ENCODE data around the gene WDR93.

- no peak for TF ChIP-seq TAF1 (IDR thresholded peaks at IDR 0.05; ENCODE audit: borderline replicate concordance, insufficient read depth, low read length)
- no peak for TF ChIP-seq POLR2AphosphoS5 (IDR thresholded peaks at IDR 0.05; ENCODE audit: low read depth, low read length)
- no peak for TF ChIP-seq REST (IDR thresholded peaks at IDR 0.05; ENCODE audit: insufficient read depth in 1 of 2, low read depth in 2 of 2, low read length in 2 of 2)
- no peak for TF ChIP-seq FOXP2 (optimal IDR thresholded peaks at IDR 0.05; ENCODE audit: borderline replicate concordance, extremely low read depth, extremely low read length, insufficient read depth)
Measured at GRCh38 chr15:89759835-89760234, 69.2 kb downstream of the WDR93 start.

All from PFSK-1 (cell line).